ENCODE measurements around the gene NUP210.

DNA sequence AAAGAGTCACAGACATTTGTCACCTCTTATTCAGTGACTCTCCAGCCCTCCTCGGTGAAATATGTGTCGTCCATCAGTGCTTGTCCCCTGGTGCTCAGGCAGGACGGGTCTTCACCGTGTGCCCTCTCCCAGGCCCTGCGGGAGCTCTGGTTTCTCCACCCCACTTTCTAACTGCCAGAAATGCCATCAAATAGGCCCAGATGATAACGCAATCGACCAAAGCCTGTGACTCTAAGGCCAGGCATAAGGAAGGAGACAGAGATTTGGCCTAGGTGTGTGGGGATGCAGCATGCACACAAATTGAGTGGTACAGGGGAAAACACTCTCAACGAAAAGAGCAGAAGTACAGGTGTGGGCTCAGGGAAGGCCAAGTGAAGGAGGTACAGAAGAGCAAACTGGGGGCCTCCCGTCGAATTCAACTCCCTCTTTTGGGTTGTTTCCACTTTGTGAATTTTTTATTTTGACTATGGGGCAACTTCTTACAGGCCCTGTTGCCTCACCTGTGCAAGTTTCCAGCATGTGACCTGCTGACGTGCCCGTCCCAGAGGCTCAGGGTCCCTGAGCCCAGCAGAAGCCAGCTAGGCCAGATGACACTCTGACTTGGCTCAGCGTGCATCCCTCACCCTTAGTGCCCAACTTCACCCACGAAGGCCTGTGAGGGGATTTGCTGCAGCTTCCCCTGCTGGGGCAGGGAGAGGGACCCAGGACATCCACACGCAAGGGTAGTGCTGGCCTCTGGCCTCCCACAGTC lies 4.7 kb downstream of the NUP210 start:
- no peak for TF ChIP-seq SP1 (IDR thresholded peaks at IDR 0.05)
- no peak for TF ChIP-seq FOXK2 (IDR thresholded peaks at IDR 0.05)
- TF ChIP-seq HDGF (IDR thresholded peaks at IDR 0.05; ENCODE audit: borderline replicate concordance) = no peak
- no peak for TF ChIP-seq FOXA1 (IDR thresholded peaks at IDR 0.05)
- no peak for TF ChIP-seq BHLHE40 (IDR thresholded peaks at IDR 0.05; ENCODE audit: borderline replicate concordance)
- TF ChIP-seq LEF1 (IDR thresholded peaks at IDR 0.05; ENCODE audit: borderline replicate concordance) = no peak
- TF ChIP-seq, protein P1, sequence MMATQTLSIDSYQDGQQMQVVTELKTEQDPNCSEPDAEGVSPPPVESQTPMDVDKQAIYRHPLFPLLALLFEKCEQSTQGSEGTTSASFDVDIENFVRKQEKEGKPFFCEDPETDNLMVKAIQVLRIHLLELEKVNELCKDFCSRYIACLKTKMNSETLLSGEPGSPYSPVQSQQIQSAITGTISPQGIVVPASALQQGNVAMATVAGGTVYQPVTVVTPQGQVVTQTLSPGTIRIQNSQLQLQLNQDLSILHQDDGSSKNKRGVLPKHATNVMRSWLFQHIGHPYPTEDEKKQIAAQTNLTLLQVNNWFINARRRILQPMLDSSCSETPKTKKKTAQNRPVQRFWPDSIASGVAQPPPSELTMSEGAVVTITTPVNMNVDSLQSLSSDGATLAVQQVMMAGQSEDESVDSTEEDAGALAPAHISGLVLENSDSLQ (IDR thresholded peaks at IDR 0.05) = no peak
- no peak for TF ChIP-seq CTBP1 (IDR thresholded peaks at IDR 0.05; ENCODE audit: borderline replicate concordance)

Data from HEK293T (cell line).